GM18502 (cell line): ENCODE results near the gene ATXN3L.
"Not testable (repeated sequence)": the region's sequence is repeated elsewhere in the genome, so short reads cannot be mapped to it uniquely, and the experiment has no call there.

Experiments
- ATAC-seq: cut with Tn5 transposase; IDR thresholded peaks from one replicate; pipeline ENCODE4 v1.9.1; 2021; ENCODE audit warnings: mild to moderate bottlenecking; ENCODE audit not compliant: unreplicated experiment, poor library complexity

The ATXN3L gene

GRCh38 chrX:13309631-13310030, 10.2 kb downstream of the ATXN3L start:
- ATAC-seq, result no peak

- ATAC-seq, result no peak
Observed at GRCh38 chrX:13307041-13307440, 12.8 kb downstream of the ATXN3L start.

GRCh38 chrX:13305108-13305507, 14.7 kb downstream of the ATXN3L start:
- ATAC-seq, result no peak

- no peak for ATAC-seq
Observed at GRCh38 chrX:13304052-13304451, 15.8 kb downstream of the ATXN3L start.

GRCh38 chrX:13303248-13303647, 16.6 kb downstream of the ATXN3L start:
- ATAC-seq, result not testable (repeated sequence)

- ATAC-seq, result no peak
Observed at GRCh38 chrX:13298836-13299235, 21.0 kb downstream of the ATXN3L start.

- no peak for ATAC-seq
Observed at GRCh38 chrX:13295841-13296240, 24.0 kb downstream of the ATXN3L start.

- no peak for ATAC-seq
Observed at GRCh38 chrX:13293700-13294099, 26.2 kb downstream of the ATXN3L start.

GRCh38 chrX:13290891-13291614, 28.8 kb downstream of the ATXN3L start:
- ATAC-seq, result no peak

- ATAC-seq, result no peak
Observed at GRCh38 chrX:13288671-13289070, 31.2 kb downstream of the ATXN3L start.

- no peak for ATAC-seq
Observed at GRCh38 chrX:13287816-13288215, 32.0 kb downstream of the ATXN3L start.

GRCh38 chrX:13285693-13286092, 34.2 kb downstream of the ATXN3L start:
- no peak for ATAC-seq

GRCh38 chrX:13285229-13285628, 34.6 kb downstream of the ATXN3L start:
- no peak for ATAC-seq

- no peak for ATAC-seq
Observed at GRCh38 chrX:13284570-13284969, 35.3 kb downstream of the ATXN3L start.

GRCh38 chrX:13283950-13284546, 35.8 kb downstream of the ATXN3L start:
- no peak for ATAC-seq

- no peak for ATAC-seq
Observed at GRCh38 chrX:13283512-13283911, 36.3 kb downstream of the ATXN3L start.

GRCh38 chrX:13281289-13281688, 38.6 kb downstream of the ATXN3L start:
- ATAC-seq, result no peak

- ATAC-seq, result no peak
Observed at GRCh38 chrX:13279279-13280018, 40.4 kb downstream of the ATXN3L start.

GRCh38 chrX:13277539-13277938, 42.3 kb downstream of the ATXN3L start:
- ATAC-seq, result no peak

GRCh38 chrX:13276991-13277390, 42.9 kb downstream of the ATXN3L start:
- ATAC-seq, result no peak

GRCh38 chrX:13275031-13275430, 44.8 kb downstream of the ATXN3L start:
- no peak for ATAC-seq
